A549 (cell line): ENCODE results near the gene PRTFDC1. TPM values are rescaled to one million over a fixed set of nuclear protein-coding genes. Genes with fewer than 3 reads are reported as not detected.

Experiments used
- ATAC-seq, 2 experiments: fragments of 200-7000 bp in 1 of 2; fragments of >200 bp in 1 of 2; cut with Nextera tagmentation in 1 of 2; cut with Tn5 transposase in 1 of 2; 3 replicates each; pipeline versions ENCODE4 v1.8.0 to v1.9.1; 2018 to 2020; ENCODE audit warnings: mild to moderate bottlenecking in 1 of 2, moderate library complexity in 1 of 2
- CTCF ChIA-PET: fragments of 300-600 bp; sonication (Branson Sonifier 250); formaldehyde crosslinking; extraction: SDS; loops from one replicate; lab custom pipeline; 2021; ENCODE audit warnings: antibody characterized with exemption, inconsistent platforms; lab: Yijun Ruan, JAX
- POLR2A ChIA-PET: fragments of 350-600 bp; formaldehyde crosslinking; extraction: SDS; loops from one replicate; lab custom pipeline; 2021; ENCODE audit warnings: antibody characterized with exemption, inconsistent platforms; lab: Yijun Ruan, JAX
- DNase-seq, 2 experiments: peaks; one replicate each; pipeline versions ENCODE4 v3.0.0 to v3.0.0-alpha.2; 2011 to 2016; ENCODE audit warnings: low read depth in 1 of 2, low spot score in 1 of 2
- FAIRE-seq: peaks from 2 replicates; lab custom pipeline; 2011; peaks lifted over from hg19 to GRCh38; lab: Jason Lieb, UNC
- H3K27ac ChIP-seq, 2 experiments: fragments of >200 bp; sonication (Bioruptor Twin); formaldehyde crosslinking; 3 replicates each; pipeline ENCODE4 v1.5.1; 2016 to 2017
- H3K4me1 ChIP-seq: fragments of >200 bp; sonication (Bioruptor Twin); formaldehyde crosslinking; 3 replicates; pipeline ENCODE4 v1.6.1; 2016
- H3K4me2 ChIP-seq: fragments of >200 bp; sonication (Bioruptor Twin); formaldehyde crosslinking; 3 replicates; pipeline ENCODE4 v1.6.1; 2016
- H3K4me3 ChIP-seq: fragments of >200 bp; sonication (Bioruptor Twin); formaldehyde crosslinking; 3 replicates; pipeline ENCODE4 v1.5.1; 2016
- H3K9me3 ChIP-seq: fragments of >200 bp; sonication (Bioruptor Twin); formaldehyde crosslinking; 3 replicates; pipeline ENCODE4 v1.6.1; 2016
- ATOH8 ChIP-seq: fragments of 250-450 bp; sonication (Bioruptor Pico); IDR thresholded peaks from 2 replicates; pipeline ENCODE4 v1.5.0; 2020; ENCODE audit warnings: low read depth, mild to moderate bottlenecking, moderate library complexity
- BHLHE40 ChIP-seq: IDR thresholded peaks from 2 replicates; pipeline ENCODE4 v1.6.1; 2012; ENCODE audit warnings: low read depth, low read length, inconsistent platforms
- CBX2 ChIP-seq: fragments of 200-600 bp; sonication (generic); IDR thresholded peaks from 2 replicates; pipeline ENCODE4 v1.6.1; 2016; ENCODE audit warnings: low read depth, mild to moderate bottlenecking, borderline replicate concordance
- E2F6 ChIP-seq: IDR thresholded peaks from 2 replicates; pipeline ENCODE4 v1.6.1; 2012; ENCODE audit warnings: low read depth, borderline replicate concordance
- EHF ChIP-seq: fragments of 250-450 bp; sonication (Bioruptor Pico); IDR thresholded peaks from 2 replicates; pipeline ENCODE4 v1.5.0; 2020; ENCODE audit warnings: mild to moderate bottlenecking
- EHMT2 ChIP-seq: fragments of 200-600 bp; sonication (generic); IDR thresholded peaks from 2 replicates; pipeline ENCODE4 v1.6.1; 2016; ENCODE audit warnings: antibody characterized with exemption, low read depth, mild to moderate bottlenecking, moderate library complexity
- FOSB ChIP-seq: fragments of 250-450 bp; sonication (Bioruptor Pico); IDR thresholded peaks from 2 replicates; pipeline ENCODE4 v1.5.0; 2020; ENCODE audit warnings: mild to moderate bottlenecking, moderate library complexity
- HES2 ChIP-seq: fragments of >200 bp; sonication (Bioruptor Twin); formaldehyde crosslinking; IDR thresholded peaks from 2 replicates; pipeline ENCODE4 v1.6.1; 2016
- HMGXB4 ChIP-seq: fragments of 250-450 bp; sonication (Bioruptor Pico); IDR thresholded peaks from 2 replicates; pipeline ENCODE4 v1.5.0; 2021; ENCODE audit warnings: mild to moderate bottlenecking, moderate library complexity, borderline replicate concordance
- HOXA7 ChIP-seq: fragments of 250-450 bp; sonication (Bioruptor Pico); IDR thresholded peaks from 2 replicates; pipeline ENCODE4 v1.5.0; 2020; ENCODE audit warnings: mild to moderate bottlenecking, moderate library complexity
- HOXB13 ChIP-seq: fragments of 250-450 bp; sonication (Bioruptor Pico); IDR thresholded peaks from 2 replicates; pipeline ENCODE4 v1.5.0; 2020; ENCODE audit warnings: low read depth, mild to moderate bottlenecking, moderate library complexity
- HOXB5 ChIP-seq: fragments of 250-450 bp; sonication (Bioruptor Pico); IDR thresholded peaks from 2 replicates; pipeline ENCODE4 v1.5.0; 2020; ENCODE audit warnings: mild to moderate bottlenecking, moderate library complexity
- JUN ChIP-seq, 2 experiments: fragments of >200 bp; sonication (Bioruptor Twin); formaldehyde crosslinking; IDR thresholded peaks; 2 replicates in 1 of 2; 3 replicates in 1 of 2; pipeline ENCODE4 v1.6.1; 2016 to 2017
- KDM5A ChIP-seq: fragments of 200-600 bp; sonication (generic); IDR thresholded peaks from 2 replicates; pipeline ENCODE4 v1.6.1; 2016; ENCODE audit warnings: antibody characterized with exemption, mild to moderate bottlenecking
- MAFK ChIP-seq: fragments of 450-650 bp; IDR thresholded peaks from 2 replicates; pipeline ENCODE4 v1.6.1; 2014; ENCODE audit not compliant: partially characterized antibody
- MAX ChIP-seq: IDR thresholded peaks from 2 replicates; pipeline ENCODE4 v1.6.1; 2012
- MAZ ChIP-seq: fragments of 150-350 bp; IDR thresholded peaks from 2 replicates; pipeline ENCODE4 v1.6.1; 2014; ENCODE audit warnings: antibody characterized with exemption, low read depth, low read length, borderline replicate concordance
- NFE2L2 ChIP-seq: fragments of 150-350 bp; conservative IDR thresholded peaks from 2 replicates; pipeline ENCODE4 v1.6.1; 2014; ENCODE audit warnings: low read length
- NR3C1 ChIP-seq: fragments of >200 bp; sonication (Bioruptor Twin); formaldehyde crosslinking; IDR thresholded peaks from 3 replicates; pipeline ENCODE4 v1.6.1; 2017
- PBX3 ChIP-seq: IDR thresholded peaks from 2 replicates; pipeline ENCODE4 v1.6.1; 2012
- POLR2AphosphoS2 ChIP-seq: conservative IDR thresholded peaks from 2 replicates; pipeline ENCODE4 v1.6.1; 2012; ENCODE audit warnings: low read length, improper control_type of control experiment, inconsistent platforms
- RARB ChIP-seq: fragments of 250-450 bp; sonication (Bioruptor Pico); IDR thresholded peaks from 2 replicates; pipeline ENCODE4 v1.8.0; 2021; ENCODE audit warnings: mild to moderate bottlenecking, moderate library complexity
- REST ChIP-seq: fragments of 200-600 bp; sonication (generic); IDR thresholded peaks from 2 replicates; pipeline ENCODE4 v1.6.1; 2016; ENCODE audit warnings: antibody characterized with exemption, mild to moderate bottlenecking, moderate library complexity
- RNF2 ChIP-seq: fragments of 200-600 bp; sonication (generic); IDR thresholded peaks from 2 replicates; pipeline ENCODE4 v1.6.1; 2016; ENCODE audit warnings: low read depth, mild to moderate bottlenecking, antibody characterized with exemption, moderate library complexity, borderline replicate concordance
- SMC3 ChIP-seq: fragments of >200 bp; sonication (Bioruptor Twin); formaldehyde crosslinking; IDR thresholded peaks from 3 replicates; pipeline ENCODE4 v1.6.1; 2018; ENCODE audit warnings: inconsistent platforms
- USF2 ChIP-seq: fragments of 450-650 bp; IDR thresholded peaks from 2 replicates; pipeline ENCODE4 v1.6.1; 2014; ENCODE audit warnings: antibody characterized with exemption
- ZC3H11A ChIP-seq: fragments of 450-650 bp; IDR thresholded peaks from 2 replicates; pipeline ENCODE4 v1.6.1; 2014; ENCODE audit warnings: antibody characterized with exemption, mild to moderate bottlenecking
- ZFP36 ChIP-seq: fragments of 450-650 bp; IDR thresholded peaks from 2 replicates; pipeline ENCODE4 v1.6.1; 2014; ENCODE audit warnings: borderline replicate concordance; ENCODE audit not compliant: partially characterized antibody
- ZNF302 ChIP-seq: fragments of 250-450 bp; sonication (Bioruptor Pico); IDR thresholded peaks from 2 replicates; pipeline ENCODE4 v1.9.0; 2021; ENCODE audit warnings: inconsistent platforms, mild to moderate bottlenecking, moderate library complexity
- WGBS: methylation state at CpG from one replicate; pipeline ENCODE4 v1.1.6; 2017; ENCODE audit errors: missing lambda C conversion rate; 5-methylcytosine and 5-hydroxymethylcytosine counted together
- polyA plus RNA-seq, 4 experiments: library from polyadenylated mRNA; depleted of rRNA in 3 of 4; stranded (reverse); fragments of >200 nt; fragmentation: RNase III in 1 of 4; extraction: RNeasy Plus Mini Kit Qiagen cat#74134 plus additional on column Dnase treatment in 1 of 4; gene quantifications; 2 replicates in 3 of 4; 3 replicates in 1 of 4; pipeline ENCODE4 v1.2.3, GENCODE V29; 2011 to 2017

The PRTFDC1 gene
- polyA plus RNA-seq, 2 of the 4 experiments (the other 2 are of a cell fraction), result 35.6 to 39.2 TPM

DNA sequence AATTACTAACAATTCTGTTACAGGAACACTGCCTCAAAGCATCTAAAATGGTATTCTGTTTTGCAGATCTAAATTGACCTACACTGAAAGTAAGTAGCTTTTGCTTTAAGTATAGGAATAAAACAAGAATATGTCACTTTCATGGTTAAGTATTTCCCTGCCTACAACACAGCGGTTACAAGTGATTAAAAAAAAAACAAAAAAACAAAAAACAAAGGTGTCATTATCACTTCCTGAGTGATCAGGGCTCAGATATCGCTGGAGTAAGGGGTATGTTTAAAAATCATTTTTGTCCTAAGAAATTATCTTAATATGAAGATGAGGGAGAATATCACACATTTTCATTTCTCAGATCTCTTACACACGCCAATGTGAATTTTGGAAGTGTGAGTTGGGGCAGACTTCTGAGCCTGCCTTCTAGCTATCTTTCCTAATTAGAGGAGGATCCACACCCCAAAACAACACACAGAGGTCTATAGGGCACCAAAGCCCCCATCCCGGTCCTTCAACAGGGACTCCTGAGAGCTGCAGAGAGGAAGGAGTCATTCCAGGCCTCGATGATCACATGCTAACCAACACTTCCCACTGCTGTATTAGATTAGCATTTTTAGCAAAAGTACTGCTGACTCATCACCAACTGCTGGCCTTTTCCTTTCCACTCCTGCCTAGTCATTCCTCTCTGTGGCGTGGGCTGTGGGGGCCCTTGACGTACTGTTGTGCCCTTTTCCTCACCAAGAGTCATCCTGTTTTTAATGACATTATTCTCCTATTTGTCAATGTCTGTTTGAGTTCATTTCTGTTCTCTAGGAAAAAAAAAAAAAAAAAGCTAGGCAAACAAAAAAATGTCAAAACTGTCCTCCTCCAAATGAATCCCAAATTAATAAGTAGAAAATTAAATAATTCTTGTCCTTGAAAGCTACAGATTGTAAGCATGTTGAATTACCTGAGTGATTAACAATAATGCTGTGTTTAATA, 31.2 kb downstream of the PRTFDC1 start:
- no peak for FAIRE-seq
- Histone ChIP-seq H3K9me3 (peaks cover 11% of the 10 kb centered on the region; the same call in 1 of the 3 replicates), H3K4me1 (peaks cover 15% of the 10 kb centered on the region), H3K4me3 (no peak overlapping the region), H3K4me2 (peak overlapping the region; percentile 53), H3K27ac (peak overlapping the region; percentile 70 to 90)
- peak; percentile 91 to 94 for ATAC-seq
- CTCF ChIA-PET, result interaction anchor here (0.6 kb wide), 1 partner anchor 69 kb away, joined by 3 read pairs; no protein-coding TSS in a partner anchor
- POLR2A ChIA-PET, result interaction anchor here (0.6 to 1.0 kb wide), 2 partner anchors 17 to 846 kb away, joined by 3 read pairs; no protein-coding TSS in a partner anchor
- WGBS, result 42% methylated on average over 7 of the region's 7 CpGs
- peak; percentile 62 to 81 for DNase-seq
- TF ChIP-seq MAFK, result peak; percentile 100
- TF ChIP-seq HOXA7, result no peak
- TF ChIP-seq PBX3, result no peak
- TF ChIP-seq RARB, result no peak
- TF ChIP-seq NFE2L2, result peak; percentile 79
- TF ChIP-seq HES2, result no peak
- TF ChIP-seq EHMT2, result no peak
- peak; percentile 58 for TF ChIP-seq MAX
- TF ChIP-seq ATOH8 (CRISPR knock-in tag), result 0 out of 2 replicates have a peak, but pooled peaks have one; percentile 9
- TF ChIP-seq JUN (IDR thresholded peaks at IDR 0.05), result no peak
- no peak for TF ChIP-seq ZC3H11A
- no peak for TF ChIP-seq HMGXB4 (CRISPR knock-in tag)
- TF ChIP-seq BHLHE40, result no peak
- no peak for TF ChIP-seq POLR2AphosphoS2
- no peak; the same call in 1 of the 2 replicates for TF ChIP-seq HOXB5 (CRISPR knock-in tag)
- no peak for TF ChIP-seq ZNF302 (CRISPR knock-in tag)
- TF ChIP-seq KDM5A, result no peak
- TF ChIP-seq SMC3, result 0 out of 3 replicates have a peak, but pooled peaks have one; percentile 8
- TF ChIP-seq FOSB (CRISPR knock-in tag), result no peak
- TF ChIP-seq MAZ, result no peak
- TF ChIP-seq HOXB13 (CRISPR knock-in tag), result peak; percentile 71; the same call in 1 of the 2 replicates
- no peak for TF ChIP-seq RNF2
- no peak for TF ChIP-seq NR3C1
- no peak for TF ChIP-seq ZFP36
- TF ChIP-seq E2F6, result peak; percentile 60; the same call in 1 of the 2 replicates
- TF ChIP-seq REST, result no peak
- TF ChIP-seq USF2, result no peak
- TF ChIP-seq EHF (CRISPR knock-in tag), result no peak
- no peak for TF ChIP-seq CBX2
